RKO (cell line): Measurements from ENCODE around the gene MRPL19.

Source experiments
- DNase-seq: peaks from one replicate; pipeline ENCODE4 v3.0.0-alpha.2; 2016; ENCODE audit warnings: low spot score

MRPL19 gene

DNA sequence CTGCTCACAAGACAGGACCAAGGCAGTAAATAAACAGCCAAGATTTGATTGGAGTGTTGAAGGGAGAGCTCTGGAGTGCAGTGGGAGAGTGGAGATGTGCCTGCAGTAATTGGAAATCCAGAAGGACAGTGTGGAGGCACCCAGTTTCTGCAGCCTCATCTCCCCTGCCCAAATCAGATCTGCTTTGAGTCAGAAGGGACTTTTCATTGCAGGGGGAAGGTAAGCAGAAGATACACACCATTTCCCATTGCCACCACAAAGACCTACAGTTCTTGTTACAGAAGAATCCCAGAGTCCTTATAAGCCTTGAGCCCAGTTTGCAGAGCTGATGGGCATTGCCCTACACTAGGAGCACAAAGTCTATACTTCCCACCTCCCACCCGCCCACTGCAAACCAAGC is 91.4 kb downstream of the MRPL19 start:
- DNase-seq = no peak
